HG03139 (cell line): ENCODE data around the gene C13orf46.
"Not testable (repeated sequence)": the region's sequence is repeated elsewhere in the genome, so short reads cannot be mapped to it uniquely, and the experiment has no call there.

Experiments
- ATAC-seq: cut with Tn5 transposase; IDR thresholded peaks from one replicate; pipeline ENCODE4 v1.9.1; 2021; ENCODE audit not compliant: unreplicated experiment

Gene C13orf46

GRCh38 chr13:113973218-113974164 lies at the start of gene C13orf46:
TSS of gene C13orf46 (minus strand) at chr13:113974076. CDS start at chr13:113973997, 79 bp downstream.
- no peak for ATAC-seq

DNA sequence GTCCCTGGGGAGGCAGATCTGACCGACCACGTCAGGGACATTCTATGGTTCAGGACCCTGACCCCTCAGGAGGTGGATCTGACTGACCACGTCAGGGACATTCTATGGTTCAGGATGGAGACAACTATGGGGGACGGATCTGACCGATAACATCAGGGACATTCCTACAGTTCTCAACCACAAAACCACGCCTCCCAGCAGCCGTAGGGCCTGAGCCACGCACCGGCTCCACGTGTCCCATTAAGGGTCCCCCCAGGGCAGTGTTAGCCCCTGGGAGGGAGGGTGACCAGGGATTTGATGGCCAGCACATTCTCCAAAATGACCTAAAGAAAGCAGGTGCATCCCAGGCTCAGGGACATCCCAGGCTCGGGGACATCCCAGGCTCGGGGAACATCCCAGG lies 49.0 kb upstream of the C13orf46 start:
- ATAC-seq: no peak

GRCh38 chr13:114022309-114022669 lies 48.4 kb upstream of the C13orf46 start:
- no peak for ATAC-seq

DNA sequence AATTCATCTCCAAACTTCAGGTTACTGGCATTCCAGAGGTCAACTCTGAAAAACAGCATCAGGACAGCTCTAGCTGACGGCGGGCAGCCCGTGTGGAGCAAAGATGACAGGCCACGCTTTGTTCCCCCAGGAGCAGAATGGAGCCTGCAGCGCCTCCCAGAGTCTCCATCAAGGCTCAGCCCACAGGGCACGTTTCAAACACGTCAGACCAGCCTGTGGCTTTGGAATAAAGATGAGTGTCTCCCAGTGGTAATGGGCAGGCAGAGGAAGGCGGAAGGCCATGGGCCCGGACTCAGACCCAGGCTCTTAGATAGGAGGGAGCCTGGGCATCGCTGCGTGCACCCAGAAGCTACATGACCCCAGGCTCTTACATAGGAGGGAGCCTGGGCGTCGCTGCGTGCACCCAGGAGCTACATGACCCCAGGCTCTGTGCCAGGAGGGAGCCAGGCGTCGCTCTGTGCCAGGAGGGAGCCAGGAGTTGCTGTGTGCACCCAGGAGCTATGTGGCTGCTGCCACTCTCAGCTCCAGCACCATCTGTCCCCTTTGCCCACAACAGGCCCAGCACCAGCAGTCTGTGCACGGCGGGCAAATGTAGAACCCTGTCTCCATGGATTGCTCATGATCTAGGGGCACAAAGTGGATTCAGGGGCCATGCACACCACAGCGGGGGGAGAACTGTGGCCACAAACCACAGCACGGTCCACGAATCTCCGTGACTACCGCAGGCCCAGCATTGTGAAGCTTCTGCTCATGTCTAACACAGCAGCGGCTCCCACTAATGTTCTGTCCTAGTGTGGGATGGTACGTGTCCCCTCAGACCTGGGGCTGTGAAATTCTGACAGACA lies 47.8 kb upstream of the C13orf46 start:
- no peak for ATAC-seq

DNA sequence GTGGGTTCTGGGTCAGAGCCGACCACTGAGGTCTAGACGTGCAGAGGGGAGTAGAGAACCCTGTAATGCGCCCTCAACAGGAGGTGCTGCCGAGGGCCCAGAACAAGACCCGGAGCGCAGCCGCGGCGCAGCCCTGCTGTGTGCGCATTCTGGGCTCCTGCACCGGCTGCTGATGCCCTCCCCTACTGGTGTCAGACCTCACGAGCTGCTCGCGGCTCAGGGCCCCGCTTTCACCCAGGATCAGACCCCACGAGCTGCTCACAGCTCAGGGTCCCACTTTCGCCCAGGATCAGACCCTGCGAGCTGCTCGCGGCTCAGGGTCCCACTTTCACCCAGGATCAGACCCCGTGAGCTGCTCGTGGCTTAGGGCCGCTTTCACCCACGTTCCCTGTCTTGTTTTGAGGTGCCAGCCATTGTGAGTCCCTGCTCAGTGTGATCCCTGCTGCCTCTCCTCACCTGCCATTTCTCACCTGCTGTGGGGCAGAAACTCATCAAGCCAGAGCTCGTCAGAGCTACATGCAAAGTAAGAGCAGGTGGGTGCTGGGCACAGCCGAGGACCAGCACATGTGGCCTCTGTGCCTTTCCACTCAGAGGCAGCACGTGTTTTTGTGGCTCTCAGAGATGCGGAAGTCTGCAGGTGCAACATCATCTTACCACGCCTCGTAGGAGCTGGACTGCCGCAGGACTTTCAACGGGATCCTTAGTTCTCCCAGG lies 47.0 kb upstream of the C13orf46 start:
- ATAC-seq: no peak

DNA sequence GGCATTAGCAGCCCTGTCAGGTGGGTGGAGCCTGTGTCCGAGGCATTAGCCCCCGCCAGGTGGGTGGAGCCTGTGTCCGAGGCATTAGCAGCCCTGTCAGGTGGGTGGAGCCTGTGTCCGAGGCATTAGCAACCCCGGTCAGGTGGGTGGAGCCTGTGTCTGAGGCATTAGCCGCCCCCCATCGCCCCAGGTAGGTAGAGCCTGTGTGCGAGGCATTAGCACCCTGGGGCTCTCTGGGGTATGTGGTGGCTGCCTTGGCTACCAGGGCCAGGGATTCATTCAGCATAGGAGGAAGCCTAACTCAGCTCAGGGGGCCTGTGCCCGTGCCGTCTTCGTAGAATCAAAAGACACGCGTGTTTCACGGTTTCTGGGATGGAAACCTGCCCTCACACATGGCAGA lies 46.3 kb upstream of the C13orf46 start:
- ATAC-seq: not testable (repeated sequence)

GRCh38 chr13:114019367-114019766 lies 45.5 kb upstream of the C13orf46 start:
- no peak for ATAC-seq

DNA sequence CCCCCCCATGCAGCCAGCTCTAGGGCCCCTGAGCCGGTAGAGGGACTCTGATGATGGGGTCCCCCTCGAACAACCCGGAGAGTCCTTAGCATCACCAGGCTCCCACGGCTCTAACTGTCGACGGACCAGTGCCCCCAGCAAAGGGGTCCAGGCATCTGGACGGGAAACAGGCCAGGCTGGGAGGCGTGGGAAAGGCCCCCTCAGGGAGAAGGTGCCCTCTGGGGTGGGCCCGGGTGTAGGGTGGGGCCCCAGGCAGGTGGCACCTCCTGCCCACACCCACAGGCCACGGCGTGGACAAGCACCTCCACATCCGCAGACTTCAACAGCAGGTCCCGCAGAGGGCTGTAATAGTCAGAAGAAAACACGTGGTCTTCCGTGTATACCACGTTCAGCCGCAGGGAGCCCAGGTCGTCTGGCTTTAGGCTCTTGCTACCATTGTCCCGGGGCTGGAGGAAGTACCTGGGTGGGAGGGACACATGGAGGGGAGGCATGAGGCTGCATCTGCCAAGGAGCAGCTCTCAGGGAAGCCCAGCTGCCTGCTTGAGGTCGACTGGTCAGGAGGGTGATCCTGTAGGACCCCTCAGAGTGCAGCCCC lies 44.7 kb upstream of the C13orf46 start:
- no peak for ATAC-seq

GRCh38 chr13:114017966-114018365 lies 44.1 kb upstream of the C13orf46 start:
- ATAC-seq: no peak

- no peak for ATAC-seq
Observed at GRCh38 chr13:114017028-114017630, 43.3 kb upstream of the C13orf46 start.

GRCh38 chr13:114016321-114017027 lies 42.6 kb upstream of the C13orf46 start:
- ATAC-seq: no peak

- ATAC-seq: no peak
Observed at GRCh38 chr13:114015969-114016295, 42.1 kb upstream of the C13orf46 start.

DNA sequence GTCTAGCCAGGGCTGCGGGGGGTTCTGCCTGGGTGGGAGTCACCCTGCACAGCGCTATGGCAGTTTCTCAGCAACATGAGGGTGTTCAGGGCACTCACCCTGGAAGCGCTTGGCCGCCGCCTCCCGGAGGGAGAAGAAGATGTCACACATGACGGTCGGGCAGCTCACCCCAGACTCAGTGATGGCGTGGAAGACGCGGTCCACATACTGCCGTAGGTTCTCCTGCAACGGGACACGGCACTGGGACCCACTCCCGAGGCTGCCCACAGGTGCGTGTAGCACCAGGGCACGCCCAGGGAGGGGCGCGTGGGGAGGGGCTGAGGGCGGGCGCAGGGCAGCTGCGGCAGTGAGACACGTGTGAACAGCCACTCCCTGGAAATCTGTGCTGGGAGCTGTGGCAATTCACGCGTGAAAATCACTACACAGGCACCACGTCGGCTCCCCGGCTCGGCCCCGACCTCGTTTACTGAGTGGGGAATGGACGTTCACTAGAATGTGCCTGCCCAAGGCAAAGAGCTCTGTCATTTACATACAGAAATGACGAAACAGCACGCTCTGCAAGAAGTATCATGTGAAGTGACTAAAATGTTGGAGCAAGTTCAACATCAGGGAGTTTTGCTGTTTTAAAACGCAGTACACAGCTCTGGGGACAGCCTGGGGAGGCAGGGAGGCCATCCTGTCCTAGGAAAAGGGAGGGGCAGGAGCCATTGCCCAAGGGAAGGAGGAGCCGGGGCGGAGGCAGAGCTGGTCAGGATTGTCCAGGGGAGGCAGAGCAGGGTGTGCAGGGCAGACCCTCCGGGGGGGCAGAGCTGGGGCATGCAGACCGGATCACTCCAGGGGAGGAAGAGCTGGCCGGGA lies 41.5 kb upstream of the C13orf46 start:
- no peak for ATAC-seq

DNA sequence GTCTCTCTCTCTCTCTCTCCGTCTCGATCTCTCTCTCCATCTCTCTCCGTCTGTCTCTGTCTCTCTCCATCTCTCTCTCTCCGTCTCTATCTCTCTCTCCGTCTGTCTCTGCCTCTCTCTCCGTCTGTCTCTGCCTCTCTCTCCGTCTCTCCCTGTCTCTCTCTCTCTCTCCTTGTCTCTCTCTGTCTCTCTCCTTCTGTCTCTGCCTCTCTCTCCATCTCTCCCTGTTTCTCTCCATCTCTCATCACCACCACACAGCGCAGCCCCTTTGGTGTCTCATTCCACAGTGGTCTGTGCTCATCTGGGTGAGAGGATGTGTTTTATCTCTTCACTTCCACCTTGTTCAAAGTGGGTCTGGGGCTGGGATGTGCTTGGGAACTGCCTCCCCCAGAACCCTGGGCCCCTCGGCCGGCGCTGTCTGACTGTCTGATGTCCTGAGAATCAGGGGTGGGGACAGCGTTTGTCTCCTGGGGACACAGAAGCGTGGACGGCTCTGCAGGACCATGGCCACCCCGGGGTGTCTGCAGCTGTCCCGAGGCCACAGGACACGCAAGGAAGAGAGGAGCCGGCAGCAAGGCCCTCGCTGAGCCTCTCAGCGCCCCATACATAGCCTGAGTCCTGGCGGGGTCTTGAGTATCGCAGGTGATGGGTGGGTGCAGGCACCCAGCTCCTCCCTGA lies 40.2 kb upstream of the C13orf46 start:
- ATAC-seq: no peak

DNA sequence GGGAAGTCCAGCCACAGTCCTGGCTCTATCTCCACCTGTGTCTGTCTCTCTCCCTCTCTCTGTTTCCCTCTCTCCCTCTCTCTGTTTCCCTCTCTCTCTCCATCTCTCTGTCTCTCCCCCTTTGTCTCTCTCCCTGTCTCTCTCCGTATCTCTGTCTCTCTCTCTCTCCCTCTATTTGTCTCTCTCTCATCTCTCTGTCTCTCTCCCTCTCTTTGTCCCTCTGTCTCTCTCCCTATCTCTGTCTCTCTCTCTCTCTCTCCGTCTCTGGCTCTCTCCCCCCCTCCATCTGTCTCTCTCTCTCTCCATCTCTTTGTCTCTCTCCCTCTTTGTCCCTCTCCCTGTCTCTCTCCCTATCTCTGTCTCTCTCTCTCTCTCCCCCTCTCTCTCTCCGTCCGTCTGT lies 39.5 kb upstream of the C13orf46 start:
- ATAC-seq: no peak

GRCh38 chr13:114012921-114013320 lies 39.0 kb upstream of the C13orf46 start:
- ATAC-seq: no peak

DNA sequence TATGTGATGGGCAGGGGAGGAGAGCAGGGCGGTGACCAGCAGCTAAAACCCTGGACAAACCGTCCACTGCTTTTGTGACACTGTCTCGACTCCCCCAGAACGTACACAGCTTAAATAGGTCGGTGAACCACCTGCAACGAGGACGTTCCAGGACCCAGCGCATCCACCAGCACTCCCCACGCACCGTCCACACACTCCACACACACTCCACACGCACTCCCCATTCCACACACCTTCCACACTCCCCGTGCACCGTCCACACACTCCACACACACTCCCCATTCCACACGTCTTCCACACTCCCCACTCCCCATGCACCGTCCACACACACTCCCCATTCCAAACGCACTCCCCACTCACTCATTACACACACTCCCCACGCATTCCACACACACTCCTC lies 38.3 kb upstream of the C13orf46 start:
- ATAC-seq: no peak

DNA sequence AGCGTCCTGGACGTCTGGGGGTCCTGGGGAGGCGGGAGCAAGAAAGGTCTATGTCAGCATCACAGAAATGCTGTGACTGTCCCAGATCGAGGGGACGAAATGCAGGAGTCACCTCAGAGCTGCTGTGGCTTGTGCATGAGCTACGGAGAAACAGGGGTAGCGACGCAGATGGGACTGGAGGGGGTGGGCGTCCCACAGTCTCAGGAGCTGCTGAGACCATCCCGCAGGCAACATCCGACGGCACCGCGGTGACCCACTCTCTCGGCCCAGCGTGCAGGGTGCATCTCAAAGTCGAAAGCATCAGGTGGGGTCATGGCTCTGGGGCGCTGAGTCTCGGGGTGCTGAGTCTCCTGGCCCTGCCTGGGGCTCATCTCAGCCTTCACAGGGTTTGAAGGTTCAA lies 37.4 kb upstream of the C13orf46 start:
- no peak for ATAC-seq
